Ascending aorta (tissue), 2 donors: ENCODE results near the gene NUP107. TPM values are rescaled to one million over a fixed set of nuclear protein-coding genes. Genes with fewer than 3 reads are reported as not detected.

ENCODE experiments used
- DNase-seq, 2 donors: peaks; one replicate each; pipeline ENCODE4 v3.0.0-alpha.2; 2019; ENCODE audit warnings: low spot score in 2 of 2
- H3K27ac ChIP-seq, 2 donors: fragments of 200-600 bp; sonication (generic); one replicate each; pipeline ENCODE4 v1.5.1; 2016 to 2017; ENCODE audit warnings: mild to moderate bottlenecking in 1 of 2
- H3K27me3 ChIP-seq: fragments of 200-600 bp; sonication (generic); one replicate; pipeline ENCODE4 v1.5.1; 2017
- H3K36me3 ChIP-seq, 2 donors: fragments of 200-600 bp; sonication (generic); one replicate each; pipeline ENCODE4 v1.5.1; 2016
- H3K4me1 ChIP-seq, 2 donors: fragments of 200-600 bp; sonication (generic); one replicate each; pipeline ENCODE4 v1.5.1; 2016 to 2017; ENCODE audit warnings: mild to moderate bottlenecking in 1 of 2
- H3K4me3 ChIP-seq, 2 donors: fragments of 200-600 bp; sonication (generic); one replicate each; pipeline ENCODE4 v1.5.1; 2016 to 2017; ENCODE audit warnings: mild to moderate bottlenecking in 1 of 2
- H3K9me3 ChIP-seq, 2 donors: fragments of 200-600 bp; sonication (generic); one replicate each; pipeline ENCODE4 v1.5.1; 2016
- intact Hi-C: fragments of 100-400 bp; cut with DNase I; formaldehyde crosslinking; loops from one replicate; pipeline ENCODE4 v1.15.1; 2023
- total RNA-seq: library from RNA; depleted of rRNA; stranded (reverse); fragments of >200 nt; gene quantifications from one replicate; pipeline ENCODE4 v1.1.0, GENCODE V29; 2016
- TF ChIP-seq, protein P1 (sequence below), 3 experiments: fragments of 200-600 bp in 2 of 3; fragments of 450-650 bp in 1 of 3; sonication (generic) in 2 of 3; IDR thresholded peaks; one replicate each; pipeline ENCODE4 v1.5.1; 2016 to 2019; ENCODE audit warnings: antibody characterized with exemption in 3 of 3, mild to moderate bottlenecking in 1 of 3, moderate library complexity in 1 of 3

Gene NUP107
- total RNA-seq, 1 donor from 2014 or later, result 4.7 TPM

DNA sequence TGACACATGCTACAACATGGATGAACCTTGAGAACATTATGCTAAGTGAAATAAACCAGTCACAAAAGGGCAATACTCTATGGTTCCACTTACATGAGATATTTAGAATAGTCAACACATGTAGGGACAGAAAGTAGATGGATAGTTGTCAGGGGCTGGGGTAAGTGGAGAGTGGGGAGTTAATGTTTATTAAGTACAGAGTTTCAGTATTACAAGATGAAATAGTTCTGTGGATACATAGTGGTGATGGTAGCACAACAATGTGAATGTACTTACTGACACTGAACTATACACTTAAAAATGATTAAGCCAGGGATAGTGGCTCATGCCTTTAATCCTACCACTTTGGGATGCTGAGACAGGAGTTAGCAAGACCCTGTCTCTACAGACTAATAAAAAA is 8.7 kb downstream of the NUP107 start:
- Histone ChIP-seq H3K27me3 (no peaks in the 10 kb centered on the region), H3K36me3 (peaks cover 57 to 84% of the 10 kb centered on the region in 2 donors), H3K27ac (no peak overlapping the region), H3K9me3 (no peaks in the 10 kb centered on the region), H3K4me1 (no peaks in the 10 kb centered on the region), H3K4me3 (no peak overlapping the region)
- TF ChIP-seq, protein P1, sequence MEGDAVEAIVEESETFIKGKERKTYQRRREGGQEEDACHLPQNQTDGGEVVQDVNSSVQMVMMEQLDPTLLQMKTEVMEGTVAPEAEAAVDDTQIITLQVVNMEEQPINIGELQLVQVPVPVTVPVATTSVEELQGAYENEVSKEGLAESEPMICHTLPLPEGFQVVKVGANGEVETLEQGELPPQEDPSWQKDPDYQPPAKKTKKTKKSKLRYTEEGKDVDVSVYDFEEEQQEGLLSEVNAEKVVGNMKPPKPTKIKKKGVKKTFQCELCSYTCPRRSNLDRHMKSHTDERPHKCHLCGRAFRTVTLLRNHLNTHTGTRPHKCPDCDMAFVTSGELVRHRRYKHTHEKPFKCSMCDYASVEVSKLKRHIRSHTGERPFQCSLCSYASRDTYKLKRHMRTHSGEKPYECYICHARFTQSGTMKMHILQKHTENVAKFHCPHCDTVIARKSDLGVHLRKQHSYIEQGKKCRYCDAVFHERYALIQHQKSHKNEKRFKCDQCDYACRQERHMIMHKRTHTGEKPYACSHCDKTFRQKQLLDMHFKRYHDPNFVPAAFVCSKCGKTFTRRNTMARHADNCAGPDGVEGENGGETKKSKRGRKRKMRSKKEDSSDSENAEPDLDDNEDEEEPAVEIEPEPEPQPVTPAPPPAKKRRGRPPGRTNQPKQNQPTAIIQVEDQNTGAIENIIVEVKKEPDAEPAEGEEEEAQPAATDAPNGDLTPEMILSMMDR (IDR thresholded peaks at IDR 0.05), result no peak
- intact Hi-C loops, result no loop called here
- DNase-seq, result no peak

DNA sequence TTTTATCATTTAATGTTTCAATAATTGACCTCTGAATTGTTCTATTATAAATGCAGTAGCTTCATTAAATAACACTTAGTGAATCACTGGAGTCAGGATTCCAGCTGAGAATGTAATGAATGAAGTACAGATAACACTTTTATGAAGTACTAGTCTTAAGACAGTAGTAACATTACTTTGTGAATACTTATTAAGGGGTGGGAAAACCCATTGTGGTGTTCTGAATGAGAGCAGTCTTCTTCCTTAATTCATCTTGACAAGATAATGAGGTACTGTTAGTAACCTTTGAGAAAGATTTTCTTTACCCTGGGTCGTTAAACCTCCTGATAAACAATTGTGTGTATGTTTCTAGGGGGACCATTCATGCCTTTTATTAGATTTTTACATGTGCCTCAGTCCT is 12.7 kb downstream of the NUP107 start:
- H3K27ac ChIP-seq, result no peak overlapping the region
- no peaks in the 10 kb centered on the region for H3K27me3 ChIP-seq
- H3K36me3 ChIP-seq, result peaks cover 50 to 73% of the 10 kb centered on the region in 2 donors
- H3K4me1 ChIP-seq, result no peaks in the 10 kb centered on the region
- intact Hi-C loops, result no loop called here
- no peak overlapping the region for H3K4me3 ChIP-seq
- TF ChIP-seq, protein P1 (IDR thresholded peaks at IDR 0.05), result no peak
- no peaks in the 10 kb centered on the region for H3K9me3 ChIP-seq
- DNase-seq, result no peak

DNA sequence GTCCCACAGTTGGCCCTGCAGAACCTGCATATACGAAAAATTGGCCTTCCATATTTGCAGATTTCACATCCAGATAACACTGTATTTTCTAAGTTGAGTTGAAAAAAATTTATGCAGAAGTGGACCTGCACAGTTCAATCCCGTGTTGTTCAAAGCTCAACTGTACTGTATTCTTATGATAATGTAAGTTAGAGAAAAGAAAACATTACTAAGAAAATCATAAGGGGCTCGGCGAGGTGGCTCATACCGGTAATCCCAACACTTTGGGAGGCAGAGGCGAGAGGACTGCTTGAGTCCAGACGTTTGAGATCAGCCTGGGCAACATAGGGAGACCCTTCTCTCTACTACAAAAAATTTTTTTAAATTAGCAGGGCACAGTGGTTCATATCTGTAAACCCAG is 41.0 kb downstream of the NUP107 start:
- Histone ChIP-seq H3K36me3 (peaks cover 27 to 49% of the 10 kb centered on the region in 2 donors), H3K9me3 (no peaks in the 10 kb centered on the region), H3K27ac (no peak overlapping the region), H3K27me3 (no peaks in the 10 kb centered on the region), H3K4me3 (no peak overlapping the region), H3K4me1 (no peaks in the 10 kb centered on the region)
- DNase-seq, result no peak
- intact Hi-C loops, result no loop called here
- TF ChIP-seq, protein P1 (IDR thresholded peaks at IDR 0.05), result no peak

DNA sequence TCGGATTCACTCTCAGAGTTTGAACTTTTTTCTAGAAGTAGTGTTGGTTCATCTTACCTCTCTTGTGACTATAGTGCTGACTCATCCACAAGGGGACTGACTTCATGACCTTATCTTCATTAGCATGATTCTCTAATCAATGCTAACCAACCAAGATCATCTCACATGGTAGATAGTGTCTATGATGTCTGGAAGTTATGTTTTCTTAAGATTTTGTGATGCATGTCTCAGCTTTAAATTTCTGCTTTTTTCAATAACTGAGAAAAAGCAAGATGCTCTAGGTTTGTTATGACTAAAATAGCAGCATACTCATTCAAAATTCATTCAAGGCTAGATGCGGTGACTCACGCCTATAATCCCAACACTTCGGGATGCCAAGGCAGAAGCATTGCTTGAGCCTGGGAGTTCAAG is 46.9 kb downstream of the NUP107 start:
- no peak for DNase-seq
- intact Hi-C loops, result no loop called here
- H3K36me3 ChIP-seq, result peaks cover 24 to 63% of the 10 kb centered on the region in 2 donors
- no peaks in the 10 kb centered on the region for H3K27me3 ChIP-seq
- no peaks in the 10 kb centered on the region for H3K9me3 ChIP-seq
- H3K27ac ChIP-seq, result no peak overlapping the region
- H3K4me1 ChIP-seq, result no peaks in the 10 kb centered on the region
- TF ChIP-seq, protein P1 (IDR thresholded peaks at IDR 0.05), result no peak
- H3K4me3 ChIP-seq, result no peak overlapping the region

DNA sequence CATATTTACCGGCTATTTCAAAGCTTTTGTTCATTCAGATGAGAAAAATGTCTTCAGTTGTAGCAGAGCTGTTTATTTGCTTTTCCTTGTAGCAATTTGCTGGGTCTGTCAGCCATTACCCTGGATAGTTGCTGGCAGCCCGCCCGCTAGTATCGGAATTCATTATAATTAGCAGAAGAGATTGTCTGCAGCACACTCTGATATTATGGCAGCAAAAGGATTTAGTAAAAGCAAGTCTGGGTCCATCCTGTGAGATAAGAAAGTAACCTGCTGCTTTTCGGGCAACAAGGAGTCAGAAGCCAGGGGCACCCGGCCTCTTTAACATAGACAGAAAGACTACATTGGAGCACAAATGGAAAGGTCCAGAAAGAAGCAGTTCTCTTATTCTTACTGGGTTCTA is 53.1 kb downstream of the NUP107 start:
- H3K4me1 ChIP-seq, result no peaks in the 10 kb centered on the region
- peaks cover 13 to 37% of the 10 kb centered on the region in 2 donors for H3K36me3 ChIP-seq
- H3K4me3 ChIP-seq, result no peak overlapping the region
- TF ChIP-seq, protein P1 (IDR thresholded peaks at IDR 0.05), result no peak
- no peaks in the 10 kb centered on the region for H3K9me3 ChIP-seq
- intact Hi-C loops, result no loop called here
- no peak overlapping the region for H3K27ac ChIP-seq
- H3K27me3 ChIP-seq, result no peaks in the 10 kb centered on the region
- no peak for DNase-seq

DNA sequence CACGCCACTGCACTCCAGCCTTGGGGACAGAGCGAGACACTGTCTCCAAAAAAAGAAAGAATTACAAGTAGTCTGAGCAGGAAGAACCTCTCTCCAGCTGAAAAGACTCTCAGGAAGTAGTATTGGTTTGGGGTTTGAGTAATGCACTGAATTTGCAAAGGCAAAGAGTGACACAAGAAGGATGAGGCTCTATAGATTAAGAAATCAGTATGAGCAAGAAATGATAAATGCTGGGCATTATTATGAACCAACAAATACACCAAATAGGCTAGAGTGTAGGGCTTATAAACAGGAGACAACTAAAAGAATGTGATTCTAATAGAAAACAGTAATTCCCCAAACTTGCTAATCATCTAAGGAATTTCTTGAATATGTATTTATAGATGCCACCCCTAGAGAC is 56.6 kb downstream of the NUP107 start:
- H3K4me1 ChIP-seq, result peaks cover 0 to 7% of the 10 kb centered on the region in 2 donors
- intact Hi-C loops, result no loop called here
- H3K27me3 ChIP-seq, result no peaks in the 10 kb centered on the region

More for the DNA sequence above, 56.6 kb downstream of the NUP107 start:
- Histone ChIP-seq H3K36me3 (peaks cover 0 to 9% of the 10 kb centered on the region in 2 donors), H3K9me3 (no peaks in the 10 kb centered on the region), H3K27ac (no peak overlapping the region), H3K4me3 (no peak overlapping the region)
- no peak for DNase-seq
- TF ChIP-seq, protein P1 (IDR thresholded peaks at IDR 0.05), result no peak
